DND-41 (cell line): ENCODE data around the gene SMOC2.

Experiments used
- EZH2 ChIP-seq: IDR thresholded peaks from 3 replicates; pipeline ENCODE4 v1.6.1; 2012; ENCODE audit warnings: borderline replicate concordance, low read depth, mild to moderate bottlenecking, moderate library complexity, low read length, inconsistent platforms; ENCODE audit not compliant: severe bottlenecking
- TF ChIP-seq, protein P1 (sequence below): IDR thresholded peaks from 2 replicates; pipeline ENCODE4 v1.5.1; 2012; ENCODE audit warnings: borderline replicate concordance, low read length, moderate library complexity, mild to moderate bottlenecking; ENCODE audit not compliant: poor library complexity, severe bottlenecking; ENCODE audit errors: extremely low read depth

- TF ChIP-seq, protein P1, sequence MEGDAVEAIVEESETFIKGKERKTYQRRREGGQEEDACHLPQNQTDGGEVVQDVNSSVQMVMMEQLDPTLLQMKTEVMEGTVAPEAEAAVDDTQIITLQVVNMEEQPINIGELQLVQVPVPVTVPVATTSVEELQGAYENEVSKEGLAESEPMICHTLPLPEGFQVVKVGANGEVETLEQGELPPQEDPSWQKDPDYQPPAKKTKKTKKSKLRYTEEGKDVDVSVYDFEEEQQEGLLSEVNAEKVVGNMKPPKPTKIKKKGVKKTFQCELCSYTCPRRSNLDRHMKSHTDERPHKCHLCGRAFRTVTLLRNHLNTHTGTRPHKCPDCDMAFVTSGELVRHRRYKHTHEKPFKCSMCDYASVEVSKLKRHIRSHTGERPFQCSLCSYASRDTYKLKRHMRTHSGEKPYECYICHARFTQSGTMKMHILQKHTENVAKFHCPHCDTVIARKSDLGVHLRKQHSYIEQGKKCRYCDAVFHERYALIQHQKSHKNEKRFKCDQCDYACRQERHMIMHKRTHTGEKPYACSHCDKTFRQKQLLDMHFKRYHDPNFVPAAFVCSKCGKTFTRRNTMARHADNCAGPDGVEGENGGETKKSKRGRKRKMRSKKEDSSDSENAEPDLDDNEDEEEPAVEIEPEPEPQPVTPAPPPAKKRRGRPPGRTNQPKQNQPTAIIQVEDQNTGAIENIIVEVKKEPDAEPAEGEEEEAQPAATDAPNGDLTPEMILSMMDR, result no peak
- TF ChIP-seq EZH2, result no peak
Measured at GRCh38 chr6:168546730-168547129, 105.7 kb downstream of the SMOC2 start.
